Neural cell (in vitro differentiated cells): ENCODE data around the gene NT5DC2. TPM values are rescaled to one million over a fixed set of nuclear protein-coding genes. Genes with fewer than 3 reads are reported as not detected.

Source experiments
- H2AFZ ChIP-seq: fragments of 200-600, 300-800 bp; sonication (generic), shearing (Covaris generic); 2 replicates; pipeline ENCODE4 v1.6.0; 2014; ENCODE audit warnings: low read depth, mild to moderate bottlenecking, antibody characterized with exemption, low read length, moderate library complexity
- H3F3A ChIP-seq: fragments of 200-600 bp; shearing (Covaris generic); 2 replicates; pipeline ENCODE4 v1.6.1; 2016; ENCODE audit warnings: mild to moderate bottlenecking, moderate library complexity, mixed read lengths, antibody characterized with exemption, low read length; ENCODE audit not compliant: insufficient read depth, poor library complexity, severe bottlenecking
- H3K27ac ChIP-seq: fragments of 200-600, 300-800 bp; sonication (generic), shearing (Covaris generic); 2 replicates; pipeline ENCODE4 v1.5.1; 2014; ENCODE audit warnings: mild to moderate bottlenecking, low read length, moderate library complexity
- H3K27me3 ChIP-seq: fragments of 300-800, 200-600 bp; sonication (generic), shearing (Covaris generic); 2 replicates; pipeline ENCODE4 v1.6.0; 2014; ENCODE audit warnings: mild to moderate bottlenecking, low read depth, low read length, moderate library complexity; ENCODE audit not compliant: insufficient read depth
- H3K36me3 ChIP-seq: fragments of 300-800, 200-600 bp; sonication (generic), shearing (Covaris generic); 2 replicates; pipeline ENCODE4 v1.5.1; 2014; ENCODE audit warnings: mild to moderate bottlenecking, antibody characterized with exemption, low read length, moderate library complexity; ENCODE audit not compliant: insufficient read depth
- H3K4me2 ChIP-seq: fragments of 300-800, 200-600 bp; sonication (generic), shearing (Covaris generic); 2 replicates; pipeline ENCODE4 v1.6.0; 2014; ENCODE audit warnings: mild to moderate bottlenecking, low read length
- H3K4me3 ChIP-seq: fragments of 300-800, 200-600 bp; sonication (generic), shearing (Covaris generic); 2 replicates; pipeline ENCODE4 v1.5.1; 2014; ENCODE audit warnings: mild to moderate bottlenecking, low read length, moderate library complexity
- H3K79me2 ChIP-seq: fragments of 200-600 bp; shearing (Covaris generic); replicated peaks from 2 replicates; pipeline ENCODE4 v1.6.0; 2014; ENCODE audit warnings: mild to moderate bottlenecking, low read length, moderate library complexity; ENCODE audit not compliant: insufficient read depth
- H3K9ac ChIP-seq: fragments of 300-800, 200-600 bp; sonication (generic), shearing (Covaris generic); 2 replicates; pipeline ENCODE4 v1.6.1; 2016; ENCODE audit warnings: mild to moderate bottlenecking, low read length, mixed read lengths
- H3K9me2 ChIP-seq: fragments of 200-600 bp; shearing (Covaris generic); 2 replicates; pipeline ENCODE4 v1.6.1; 2016; ENCODE audit warnings: mild to moderate bottlenecking, low read length, mixed read lengths; ENCODE audit not compliant: insufficient read depth
- H3K9me3 ChIP-seq: fragments of 200-600, 300-800 bp; sonication (generic), shearing (Covaris generic); 2 replicates; pipeline ENCODE4 v1.6.1; 2016; ENCODE audit warnings: mild to moderate bottlenecking, mixed run types, low read length, moderate library complexity, mixed read lengths
- H4K20me1 ChIP-seq: fragments of 200-600 bp; shearing (Covaris generic); 2 replicates; pipeline ENCODE4 v1.6.1; 2016; ENCODE audit warnings: mild to moderate bottlenecking, mixed run types; ENCODE audit not compliant: insufficient read depth
- CTCF ChIP-seq: fragments of 450-650 bp; IDR thresholded peaks from 2 replicates; pipeline ENCODE4 v1.5.1; 2014; ENCODE audit warnings: antibody characterized with exemption, mild to moderate bottlenecking, moderate library complexity; ENCODE audit not compliant: poor library complexity, severe bottlenecking
- EP300 ChIP-seq: fragments of 450-650 bp; conservative IDR thresholded peaks from 2 replicates; pipeline ENCODE4 v1.6.1; 2014; ENCODE audit warnings: antibody characterized with exemption, mild to moderate bottlenecking, moderate library complexity; ENCODE audit not compliant: poor library complexity, severe bottlenecking
- EZH2 ChIP-seq: fragments of 200-600, 300-800 bp; shearing (Covaris generic), sonication (generic); IDR thresholded peaks from 2 replicates; pipeline ENCODE4 v1.6.1; 2014; ENCODE audit warnings: antibody characterized with exemption, low read length, borderline replicate concordance, mild to moderate bottlenecking; ENCODE audit not compliant: insufficient read depth, poor library complexity, severe bottlenecking
- MXI1 ChIP-seq: fragments of 450-650 bp; conservative IDR thresholded peaks from 2 replicates; pipeline ENCODE4 v1.6.1; 2014; ENCODE audit warnings: antibody characterized with exemption, mild to moderate bottlenecking; ENCODE audit not compliant: poor library complexity, severe bottlenecking
- POLR2AphosphoS5 ChIP-seq: IDR thresholded peaks from 2 replicates; pipeline ENCODE4 v1.6.1; 2012
- RAD21 ChIP-seq: fragments of 450-650 bp; conservative IDR thresholded peaks from 2 replicates; pipeline ENCODE4 v1.6.1; 2014; ENCODE audit warnings: antibody characterized with exemption, mild to moderate bottlenecking, moderate library complexity
- REST ChIP-seq: IDR thresholded peaks from 2 replicates; pipeline ENCODE4 v1.6.1; 2012; ENCODE audit warnings: borderline replicate concordance
- SMC3 ChIP-seq: fragments of 450-650 bp; conservative IDR thresholded peaks from 2 replicates; pipeline ENCODE4 v1.6.1; 2014; ENCODE audit warnings: antibody characterized with exemption, mild to moderate bottlenecking, moderate library complexity; ENCODE audit not compliant: poor library complexity
- TAF1 ChIP-seq: IDR thresholded peaks from 2 replicates; pipeline ENCODE4 v1.6.1; 2012; ENCODE audit warnings: low read depth
- polyA plus RNA-seq: library from polyadenylated mRNA; depleted of rRNA; stranded (reverse); fragments of >200 nt; gene quantifications from 2 replicates; pipeline ENCODE4 v1.2.3, GENCODE V29; 2014

NT5DC2 gene
- polyA plus RNA-seq, 1 donor from 2014 or later, result 35.1 TPM

GRCh38 chr3:52509753-52510328 is 23.8 kb downstream of the NT5DC2 start:
- no peaks in the 10 kb centered on the region for H3K9me2 ChIP-seq
- H3K79me2 ChIP-seq, result no peaks in the 10 kb centered on the region
- H3K27me3 ChIP-seq, result no peaks in the 10 kb centered on the region
- no peak overlapping the region for H2AFZ ChIP-seq
- H3K36me3 ChIP-seq, result no peaks in the 10 kb centered on the region
- no peak overlapping the region for H3K4me3 ChIP-seq
- no peak overlapping the region for H3K27ac ChIP-seq
- TF ChIP-seq TAF1 (no peak), MXI1 (no peak), SMC3 (no peak), EP300 (no peak), REST (no peak), POLR2AphosphoS5 (no peak), RAD21 (no peak), CTCF (no peak), EZH2 (no peak)
- H3K9me3 ChIP-seq, result no peaks in the 10 kb centered on the region
- H4K20me1 ChIP-seq, result no peaks in the 10 kb centered on the region
- no peak overlapping the region for H3K9ac ChIP-seq
- no peak overlapping the region for H3K4me2 ChIP-seq
- H3F3A ChIP-seq, result no peaks in the 10 kb centered on the region

- Histone ChIP-seq H3K4me2 (no peak overlapping the region), H2AFZ (no peak overlapping the region)
Measured at GRCh38 chr3:52507359-52507758, 26.3 kb downstream of the NT5DC2 start.

More at GRCh38 chr3:52507359-52507758, 26.3 kb downstream of the NT5DC2 start:
- Histone ChIP-seq H3K9me2 (no peaks in the 10 kb centered on the region), H3K27ac (no peak overlapping the region), H3F3A (no peaks in the 10 kb centered on the region), H3K4me3 (no peak overlapping the region), H3K79me2 (no peaks in the 10 kb centered on the region), H3K9ac (no peak overlapping the region), H3K27me3 (no peaks in the 10 kb centered on the region), H4K20me1 (no peaks in the 10 kb centered on the region), H3K36me3 (no peaks in the 10 kb centered on the region), H3K9me3 (no peaks in the 10 kb centered on the region)
- no peak for TF ChIP-seq REST
- no peak for TF ChIP-seq EZH2
- TF ChIP-seq MXI1, result no peak
- TF ChIP-seq CTCF, result no peak
- TF ChIP-seq EP300, result no peak
- TF ChIP-seq RAD21, result no peak
- TF ChIP-seq SMC3, result no peak
- no peak for TF ChIP-seq POLR2AphosphoS5
- TF ChIP-seq TAF1, result no peak
